ENCODE data around the gene STOX2.

DNA sequence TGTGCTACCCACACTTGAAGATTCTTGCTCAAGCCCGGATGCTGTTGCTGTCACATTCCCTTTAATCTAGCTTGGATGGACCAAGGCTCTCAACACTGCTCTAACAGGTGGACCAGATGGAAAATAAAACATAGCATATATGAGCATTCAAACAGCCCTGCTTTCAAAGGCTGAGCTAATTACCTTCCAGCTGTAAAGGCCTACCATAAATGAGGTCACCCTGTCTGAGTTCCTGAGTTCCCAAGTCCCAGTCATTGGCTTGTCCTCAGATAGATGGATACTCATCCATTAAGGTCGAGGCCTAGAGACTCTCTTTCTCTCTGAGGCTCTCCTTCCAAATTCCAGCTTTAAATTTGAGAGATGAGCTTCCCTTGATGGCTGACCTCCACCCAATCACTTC lies 147.5 kb downstream of the STOX2 start:
- TF ChIP-seq CTCF (IDR thresholded peaks at IDR 0.05; ENCODE audit: insufficient read depth, low read length, poor library complexity, severe bottlenecking) = no peak
- TF ChIP-seq EZH2phosphoT487 (conservative IDR thresholded peaks at IDR 0.05; ENCODE audit: low read length) = no peak
